Liver (tissue), 3 donors: Measurements from ENCODE around the gene GMEB2.

ENCODE experiments used
- ATF3 ChIP-seq: IDR thresholded peaks from 2 replicates; pipeline ENCODE4 v1.6.1; 2016; ENCODE audit warnings: antibody characterized with exemption
- CTCF ChIP-seq: fragments of 150-350 bp; IDR thresholded peaks from 2 replicates; pipeline ENCODE4 v1.5.1; 2017; ENCODE audit warnings: improper control_type of control experiment, low read depth, low read length; ENCODE audit not compliant: missing input control
- FOXA1 ChIP-seq: IDR thresholded peaks from 2 replicates; pipeline ENCODE4 v1.6.1; 2016; ENCODE audit warnings: antibody characterized with exemption
- JUND ChIP-seq, 2 donors: IDR thresholded peaks; 2 replicates each; pipeline ENCODE4 v1.6.1; 2016; ENCODE audit warnings: antibody characterized with exemption in 2 of 2
- REST ChIP-seq: IDR thresholded peaks from 2 replicates; pipeline ENCODE4 v1.6.1; 2016; ENCODE audit warnings: antibody characterized with exemption, mild to moderate bottlenecking
- donor health status: healthy.
- donor health status: healthy.

- no peak for TF ChIP-seq JUND (IDR thresholded peaks at IDR 0.05)
- TF ChIP-seq REST: no peak
- no peak for TF ChIP-seq ATF3
- TF ChIP-seq CTCF: no peak
- TF ChIP-seq FOXA1: no peak
Observed at GRCh38 chr20:63554361-63555278, 72.3 kb downstream of the GMEB2 start.
